Astrocyte (in vitro differentiated cells and primary cell): ENCODE results near the gene SEMA3B. TPM values are rescaled to one million over a fixed set of nuclear protein-coding genes. Genes with fewer than 3 reads are reported as not detected.

Experiments used
- DNase-seq: peaks from one replicate; pipeline ENCODE4 v3.0.0-alpha.2; 2010; ENCODE audit warnings: low read depth
- FAIRE-seq: peaks from 2 replicates; lab custom pipeline; 2011; peaks lifted over from hg19 to GRCh38; lab: Jason Lieb, UNC
- H2AFZ ChIP-seq: 2 replicates; pipeline ENCODE4 v1.6.0; 2012; ENCODE audit warnings: low read depth, low read length, inconsistent platforms
- H3K27ac ChIP-seq: 2 replicates; pipeline ENCODE4 v1.5.1; 2011; ENCODE audit warnings: low read depth, low read length, inconsistent platforms
- H3K27me3 ChIP-seq: 2 replicates; pipeline ENCODE4 v1.6.0; 2011; ENCODE audit warnings: low read length, inconsistent platforms; ENCODE audit not compliant: insufficient read depth
- H3K36me3 ChIP-seq: 2 replicates; pipeline ENCODE4 v1.5.1; 2011; ENCODE audit warnings: low read length, inconsistent platforms; ENCODE audit not compliant: insufficient read depth
- H3K4me1 ChIP-seq: 2 replicates; pipeline ENCODE4 v1.5.1; 2011; ENCODE audit warnings: low read length, inconsistent platforms; ENCODE audit not compliant: insufficient read depth
- H3K4me2 ChIP-seq: 2 replicates; pipeline ENCODE4 v1.6.0; 2012; ENCODE audit warnings: low read length, inconsistent platforms
- H3K4me3 ChIP-seq: 2 replicates; pipeline ENCODE4 v1.5.1; 2011; ENCODE audit warnings: low read depth, mild to moderate bottlenecking, low read length, inconsistent platforms; ENCODE audit not compliant: insufficient read depth
- H3K79me2 ChIP-seq: 2 replicates; pipeline ENCODE4 v1.6.0; 2012; ENCODE audit warnings: mild to moderate bottlenecking, low read length, inconsistent platforms; ENCODE audit not compliant: insufficient read depth
- H3K9ac ChIP-seq: 2 replicates; pipeline ENCODE4 v1.6.0; 2012; ENCODE audit warnings: mild to moderate bottlenecking, low read length, inconsistent platforms
- H3K9me3 ChIP-seq: 2 replicates; pipeline ENCODE4 v1.5.1; 2012; ENCODE audit warnings: low read depth, mild to moderate bottlenecking, low read length, inconsistent platforms; ENCODE audit not compliant: insufficient read depth
- H4K20me1 ChIP-seq: 2 replicates; pipeline ENCODE4 v1.6.0; 2012; ENCODE audit warnings: low read length, inconsistent platforms; ENCODE audit not compliant: insufficient read depth
- H3K27ac Mint-ChIP-seq: one replicate; pipeline ENCODE4 v1.8.0; 2021; ENCODE audit warnings: mild to moderate bottlenecking, mixed read lengths; ENCODE audit not compliant: unreplicated experiment
- H3K27me3 Mint-ChIP-seq: one replicate; pipeline ENCODE4 v1.8.0; 2021; ENCODE audit warnings: low read depth, mixed read lengths; ENCODE audit not compliant: unreplicated experiment
- H3K36me3 Mint-ChIP-seq: one replicate; pipeline ENCODE4 v1.8.0; 2021; ENCODE audit warnings: low read depth, mixed read lengths; ENCODE audit not compliant: unreplicated experiment
- H3K4me1 Mint-ChIP-seq: one replicate; pipeline ENCODE4 v1.8.0; 2021; ENCODE audit warnings: low read depth, mixed read lengths; ENCODE audit not compliant: unreplicated experiment
- H3K4me3 Mint-ChIP-seq: one replicate; pipeline ENCODE4 v1.8.0; 2021; ENCODE audit warnings: mild to moderate bottlenecking, moderate library complexity, mixed read lengths; ENCODE audit not compliant: unreplicated experiment
- H3K9me3 Mint-ChIP-seq: one replicate; pipeline ENCODE4 v1.8.0; 2021; ENCODE audit warnings: mild to moderate bottlenecking, mixed read lengths; ENCODE audit not compliant: unreplicated experiment
- CTCF ChIP-seq: IDR thresholded peaks from 2 replicates; pipeline ENCODE4 v1.5.1; 2011; ENCODE audit warnings: low read depth, mild to moderate bottlenecking, inconsistent platforms, low read length, moderate library complexity; ENCODE audit not compliant: insufficient read depth
- EZH2 ChIP-seq: IDR thresholded peaks from 2 replicates; pipeline ENCODE4 v1.6.1; 2012; ENCODE audit warnings: mild to moderate bottlenecking, low read length, inconsistent platforms; ENCODE audit not compliant: insufficient read depth
- total RNA-seq: library from RNA; stranded (reverse); gene quantifications from 2 replicates; pipeline ENCODE4 v1.2.1, GENCODE V29; 2021

Gene SEMA3B
- total RNA-seq, 1 donor from 2014 or later = 5.9 TPM

- no peaks in the 10 kb centered on the region for H3K27me3 ChIP-seq
- H3K4me3 Mint-ChIP-seq = no peak overlapping the region
- H2AFZ ChIP-seq = no peak overlapping the region
- peaks cover 3% of the 10 kb centered on the region for H3K27me3 Mint-ChIP-seq
- H3K27ac ChIP-seq = no peak overlapping the region
- peak overlapping the region; percentile 55 for H3K9ac ChIP-seq
- peaks cover 31% of the 10 kb centered on the region for H3K4me1 Mint-ChIP-seq
- H3K27ac Mint-ChIP-seq = no peak overlapping the region
- H3K36me3 ChIP-seq = no peaks in the 10 kb centered on the region
- peaks cover 42% of the 10 kb centered on the region for H3K4me1 ChIP-seq
- no peaks in the 10 kb centered on the region for H3K79me2 ChIP-seq
- no peak overlapping the region for H3K4me3 ChIP-seq
- no peaks in the 10 kb centered on the region for H3K9me3 ChIP-seq
- no peaks in the 10 kb centered on the region for H4K20me1 ChIP-seq
- TF ChIP-seq EZH2 (no peak), CTCF (no peak)
- no peaks in the 10 kb centered on the region for H3K9me3 Mint-ChIP-seq
- H3K4me2 ChIP-seq = peak overlapping the region; percentile 78
- H3K36me3 Mint-ChIP-seq = no peaks in the 10 kb centered on the region
- FAIRE-seq = no peak
- no peak for DNase-seq
Measured at GRCh38 chr3:50266836-50267235, 2.1 kb upstream of the SEMA3B start.

GRCh38 chr3:50267280-50267913 is 1.6 kb upstream of the SEMA3B start:
- Histone ChIP-seq H3K79me2 (no peaks in the 10 kb centered on the region), H3K4me3 (no peak overlapping the region), H2AFZ (no peak overlapping the region), H3K9me3 (no peaks in the 10 kb centered on the region), H3K9ac (peak overlapping the region; percentile 55), H3K27me3 (no peaks in the 10 kb centered on the region), H3K36me3 (no peaks in the 10 kb centered on the region), H3K4me1 (peaks cover 42% of the 10 kb centered on the region), H4K20me1 (no peaks in the 10 kb centered on the region), H3K4me2 (peak overlapping the region; percentile 78), H3K27ac (no peak overlapping the region)
- no peak overlapping the region for H3K27ac Mint-ChIP-seq
- H3K27me3 Mint-ChIP-seq = peaks cover 3% of the 10 kb centered on the region
- H3K4me1 Mint-ChIP-seq = peaks cover 31% of the 10 kb centered on the region
- no peaks in the 10 kb centered on the region for H3K36me3 Mint-ChIP-seq
- H3K4me3 Mint-ChIP-seq = no peak overlapping the region
- FAIRE-seq = no peak
- DNase-seq = no peak
- H3K9me3 Mint-ChIP-seq = no peaks in the 10 kb centered on the region
- no peak for TF ChIP-seq CTCF
- no peak for TF ChIP-seq EZH2

- TF ChIP-seq CTCF (no peak), EZH2 (no peak)
- FAIRE-seq (no peak), DNase-seq (no peak)
- no peaks in the 10 kb centered on the region for H3K36me3 ChIP-seq
- no peak overlapping the region for H3K9ac ChIP-seq
- peaks cover 42% of the 10 kb centered on the region for H3K4me1 ChIP-seq
- H3K4me1 Mint-ChIP-seq = peaks cover 33% of the 10 kb centered on the region
- peaks cover 5% of the 10 kb centered on the region for H3K27me3 Mint-ChIP-seq
- no peak overlapping the region for H3K4me3 Mint-ChIP-seq
- H3K4me2 ChIP-seq = no peak overlapping the region
- H2AFZ ChIP-seq = no peak overlapping the region
- H3K27ac ChIP-seq = no peak overlapping the region
- no peaks in the 10 kb centered on the region for H3K79me2 ChIP-seq
- H3K27me3 ChIP-seq = peaks cover 2% of the 10 kb centered on the region
- no peaks in the 10 kb centered on the region for H3K9me3 Mint-ChIP-seq
- H3K36me3 Mint-ChIP-seq = peaks cover 2% of the 10 kb centered on the region
- H3K27ac Mint-ChIP-seq = no peak overlapping the region
- H3K4me3 ChIP-seq = no peak overlapping the region
- no peaks in the 10 kb centered on the region for H4K20me1 ChIP-seq
- H3K9me3 ChIP-seq = no peaks in the 10 kb centered on the region
Measured at GRCh38 chr3:50268276-50268675, 671 bp upstream of the SEMA3B start.
